CD4-positive, alpha-beta T cell (primary cell): ENCODE measurements around the gene LAMA3. TPM values are rescaled to one million over a fixed set of nuclear protein-coding genes. Genes with fewer than 3 reads are reported as not detected.

Source experiments
- ATAC-seq: fragments of 200-7000 bp; cut with Tn5 transposase; one replicate; pipeline ENCODE4 v1.10.0; 2022; ENCODE audit warnings: mild to moderate bottlenecking; ENCODE audit not compliant: poor library complexity
- CTCF ChIA-PET: fragments of 350-600 bp; sonication (Branson Sonifier 250); formaldehyde crosslinking; loops from one replicate; lab custom pipeline; 2021; ENCODE audit warnings: antibody characterized with exemption, inconsistent platforms; lab: Charles Lee
- POLR2A ChIA-PET: fragments of 350-600 bp; sonication (Branson Sonifier 250); formaldehyde crosslinking; loops from one replicate; lab custom pipeline; 2021; ENCODE audit warnings: antibody characterized with exemption, inconsistent platforms; lab: Charles Lee
- DNase-seq, 14 experiments: peaks; one replicate each; pipeline ENCODE4 v3.0.0-alpha.2; 2013 to 2020; ENCODE audit warnings: mixed read lengths in 2 of 14
- H3K27ac ChIP-seq, 2 donors: one replicate each; pipeline versions ENCODE4 v1.5.1 to v1.7.0; 2013; ENCODE audit warnings: low read length in 2 of 2, low read depth in 1 of 2, mild to moderate bottlenecking in 1 of 2
- H3K27me3 ChIP-seq, 2 experiments: 1 replicate in 1 of 2; 2 replicates in 1 of 2; pipeline versions ENCODE4 v1.6.1 to v1.7.0; 2013; ENCODE audit warnings: low read length in 2 of 2, control low read depth in 1 of 2, mild to moderate bottlenecking in 1 of 2, moderate library complexity in 1 of 2; ENCODE audit not compliant: insufficient read depth in 2 of 2, control insufficient read depth in 1 of 2
- H3K36me3 ChIP-seq: one replicate; pipeline ENCODE4 v1.6.1; 2013; ENCODE audit warnings: low read length, control low read depth; ENCODE audit not compliant: insufficient read depth
- H3K4me1 ChIP-seq: one replicate; pipeline ENCODE4 v1.6.1; 2013; ENCODE audit warnings: low read length, control low read depth; ENCODE audit not compliant: insufficient read depth
- H3K4me3 ChIP-seq: one replicate; pipeline ENCODE4 v1.5.1; 2013; ENCODE audit warnings: mild to moderate bottlenecking, low read length, moderate library complexity
- H3K9me3 ChIP-seq, 2 experiments: 1 replicate in 1 of 2; 2 replicates in 1 of 2; pipeline versions ENCODE4 v1.6.1 to v1.7.0; 2013; ENCODE audit warnings: low read length in 2 of 2, mild to moderate bottlenecking in 2 of 2, control low read depth in 1 of 2, moderate library complexity in 1 of 2; ENCODE audit not compliant: control insufficient read depth in 1 of 2, insufficient read depth in 1 of 2
- H3K27ac Mint-ChIP-seq: one replicate; pipeline ENCODE4 v1.8.0; 2020; ENCODE audit warnings: mixed read lengths
- H3K27me3 Mint-ChIP-seq: one replicate; pipeline ENCODE4 v1.8.0; 2021; ENCODE audit warnings: mixed read lengths
- H3K36me3 Mint-ChIP-seq: one replicate; pipeline ENCODE4 v1.8.0; 2021; ENCODE audit warnings: low read depth, mixed read lengths
- H3K4me1 Mint-ChIP-seq: one replicate; pipeline ENCODE4 v1.8.0; 2021; ENCODE audit warnings: low read depth, mixed read lengths
- H3K4me3 Mint-ChIP-seq: one replicate; pipeline ENCODE4 v1.8.0; 2020; ENCODE audit warnings: mild to moderate bottlenecking, mixed read lengths
- H3K9me3 Mint-ChIP-seq: one replicate; pipeline ENCODE4 v1.8.0; 2020; ENCODE audit warnings: mixed read lengths
- intact Hi-C, 2 experiments: fragments of 100-400 bp; cut with DNase I in 1 of 2; cut with micrococcal nuclease in 1 of 2; formaldehyde crosslinking; loops; one replicate each; pipeline versions ENCODE4 v1.15.1 to v1.9.0; 2023 to 2025; cut with DNase I, micrococcal nuclease
- total RNA-seq, 174 experiments: library from RNA in 2 of 174; stranded (reverse) in 2 of 174; gene quantifications; one replicate each; pipeline ENCODE4 v1.2.3 and lab custom pipeline; 2021 to 2026
- TF ChIP-seq, protein P1 (sequence below): fragments of 200-600 bp; IDR thresholded peaks from one replicate; pipeline ENCODE4 v1.8.0; 2022; ENCODE audit warnings: antibody characterized with exemption, mild to moderate bottlenecking

LAMA3 gene
- total RNA-seq, 2 experiments from 2014 or later = 0.19 TPM; not detected in 1

DNA sequence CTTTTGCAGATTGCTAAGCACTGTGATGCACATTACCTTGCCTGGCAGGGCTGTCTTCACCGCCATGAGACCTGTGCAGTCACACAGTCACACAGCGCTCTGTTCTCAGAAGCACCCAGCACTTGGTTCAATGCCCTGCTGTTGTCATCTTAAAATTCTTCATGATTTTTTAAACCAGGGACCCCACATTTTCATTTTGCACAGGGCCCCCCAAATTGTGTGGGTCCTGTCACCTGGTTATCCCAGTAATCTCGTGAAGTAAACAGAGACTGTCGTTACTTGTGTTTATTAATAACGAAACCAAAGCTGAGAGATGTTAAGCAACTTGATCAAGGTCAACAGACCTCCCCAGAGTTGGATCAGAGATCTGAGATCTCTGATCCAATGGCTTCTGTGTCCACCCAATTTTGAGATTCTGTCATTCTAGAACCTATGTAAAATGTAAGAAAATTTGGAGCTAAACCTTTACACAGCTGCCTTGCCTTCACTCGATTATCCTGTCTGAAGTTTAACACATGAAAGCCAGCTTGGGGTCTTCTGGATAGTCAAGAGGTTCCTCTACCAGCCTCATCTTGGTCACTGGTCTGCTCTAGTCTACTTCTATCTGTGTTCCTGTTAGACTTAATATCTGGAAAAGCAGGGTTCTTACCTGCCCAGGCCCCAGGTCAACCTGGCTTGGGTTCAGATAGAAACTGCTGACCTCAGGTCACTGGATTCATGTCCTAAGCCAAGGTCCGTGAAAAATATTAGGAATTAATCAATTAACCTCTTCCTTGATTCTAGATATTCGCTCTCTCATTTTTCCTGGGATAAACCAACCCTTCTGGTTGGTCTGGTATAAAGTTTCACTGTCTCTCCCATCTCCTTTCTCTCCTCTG is 311.6 kb downstream of the LAMA3 start:
- TF ChIP-seq, protein P1, sequence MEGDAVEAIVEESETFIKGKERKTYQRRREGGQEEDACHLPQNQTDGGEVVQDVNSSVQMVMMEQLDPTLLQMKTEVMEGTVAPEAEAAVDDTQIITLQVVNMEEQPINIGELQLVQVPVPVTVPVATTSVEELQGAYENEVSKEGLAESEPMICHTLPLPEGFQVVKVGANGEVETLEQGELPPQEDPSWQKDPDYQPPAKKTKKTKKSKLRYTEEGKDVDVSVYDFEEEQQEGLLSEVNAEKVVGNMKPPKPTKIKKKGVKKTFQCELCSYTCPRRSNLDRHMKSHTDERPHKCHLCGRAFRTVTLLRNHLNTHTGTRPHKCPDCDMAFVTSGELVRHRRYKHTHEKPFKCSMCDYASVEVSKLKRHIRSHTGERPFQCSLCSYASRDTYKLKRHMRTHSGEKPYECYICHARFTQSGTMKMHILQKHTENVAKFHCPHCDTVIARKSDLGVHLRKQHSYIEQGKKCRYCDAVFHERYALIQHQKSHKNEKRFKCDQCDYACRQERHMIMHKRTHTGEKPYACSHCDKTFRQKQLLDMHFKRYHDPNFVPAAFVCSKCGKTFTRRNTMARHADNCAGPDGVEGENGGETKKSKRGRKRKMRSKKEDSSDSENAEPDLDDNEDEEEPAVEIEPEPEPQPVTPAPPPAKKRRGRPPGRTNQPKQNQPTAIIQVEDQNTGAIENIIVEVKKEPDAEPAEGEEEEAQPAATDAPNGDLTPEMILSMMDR = no peak
- Histone ChIP-seq H3K36me3 (no peaks in the 10 kb centered on the region), H3K27ac (peak overlapping the region; percentile 25 to 39), H3K4me3 (peak overlapping the region; percentile 25), H3K27me3 (no peaks in the 10 kb centered on the region), H3K9me3 (no peaks in the 10 kb centered on the region), H3K4me1 (peaks cover 97% of the 10 kb centered on the region)
- ChIA-PET CTCF (interaction anchor here (0.6 to 1.1 kb wide), 4 partner anchors 54 to 133 kb away, joined by 3 to 4 read pairs (median 3); no protein-coding TSS in a partner anchor), POLR2A (interaction anchor here (0.8 to 4.1 kb wide), 6 partner anchors 8 to 35 kb away, joined by 3 to 13 read pairs (median 3); partner anchors contain the start of gene TTC39C)
- H3K27me3 Mint-ChIP-seq = no peaks in the 10 kb centered on the region
- H3K27ac Mint-ChIP-seq = peak overlapping the region; percentile 77
- intact Hi-C loops = loop anchor here in 1 of 2 experiments (5.0 kb wide), 1 partner anchor 179 kb away; no protein-coding TSS in a partner anchor
- no peaks in the 10 kb centered on the region for H3K36me3 Mint-ChIP-seq
- DNase-seq (peak in 3 of 14 experiments; percentile 51 to 60 (median 53)), ATAC-seq (peak; percentile 56)
- H3K9me3 Mint-ChIP-seq = no peaks in the 10 kb centered on the region
- peaks cover 70% of the 10 kb centered on the region for H3K4me1 Mint-ChIP-seq
- peak overlapping the region; percentile 65 for H3K4me3 Mint-ChIP-seq

GRCh38 chr18:24002479-24002878 is 313.2 kb downstream of the LAMA3 start:
- no peak for ATAC-seq
- H3K36me3 ChIP-seq = no peaks in the 10 kb centered on the region
- peak in 2 of 14 experiments; percentile 50 to 54 for DNase-seq
- Mint-ChIP-seq H3K36me3 (no peaks in the 10 kb centered on the region), H3K9me3 (no peaks in the 10 kb centered on the region), H3K27ac (peak overlapping the region; percentile 77), H3K4me1 (peaks cover 70% of the 10 kb centered on the region), H3K4me3 (peak overlapping the region; percentile 37), H3K27me3 (no peaks in the 10 kb centered on the region)
- TF ChIP-seq, protein P1 = no peak
- CTCF ChIA-PET = no interaction called here
- H3K9me3 ChIP-seq = no peaks in the 10 kb centered on the region
- POLR2A ChIA-PET = interaction anchor here (1.0 kb wide), 1 partner anchor 11 kb away, joined by 4 read pairs; the partner anchor contains the start of gene TTC39C
- H3K27me3 ChIP-seq = no peaks in the 10 kb centered on the region
- intact Hi-C loops = loop anchor here in 1 of 2 experiments (2.0 to 5.0 kb wide), 2 partner anchors 180 to 380 kb away; no protein-coding TSS in a partner anchor
- peaks cover 94% of the 10 kb centered on the region for H3K4me1 ChIP-seq
- no peak overlapping the region for H3K4me3 ChIP-seq
- H3K27ac ChIP-seq = peak overlapping the region in 1 of 2 donors; percentile 70

GRCh38 chr18:24003288-24003687 is 314.0 kb downstream of the LAMA3 start:
- Mint-ChIP-seq H3K27ac (peak overlapping the region; percentile 77), H3K36me3 (no peaks in the 10 kb centered on the region), H3K4me3 (no peak overlapping the region), H3K9me3 (no peaks in the 10 kb centered on the region), H3K4me1 (peaks cover 75% of the 10 kb centered on the region), H3K27me3 (no peaks in the 10 kb centered on the region)
- Histone ChIP-seq H3K27ac (peak overlapping the region in 1 of 2 donors; percentile 70), H3K36me3 (no peaks in the 10 kb centered on the region), H3K27me3 (no peaks in the 10 kb centered on the region), H3K9me3 (no peaks in the 10 kb centered on the region), H3K4me1 (peaks cover 92% of the 10 kb centered on the region), H3K4me3 (no peak overlapping the region)
- TF ChIP-seq, protein P1 = no peak
- DNase-seq (no peak), ATAC-seq (no peak)
- ChIA-PET POLR2A (interaction anchor here (1.0 kb wide), 1 partner anchor 11 kb away, joined by 4 read pairs; the partner anchor contains the start of gene TTC39C), CTCF (interaction anchor here (0.7 kb wide), 1 partner anchor 85 kb away, joined by 3 read pairs; no protein-coding TSS in a partner anchor)
- intact Hi-C loops = loop anchor here in 1 of 2 experiments (2.0 to 5.0 kb wide), 2 partner anchors 181 to 380 kb away; no protein-coding TSS in a partner anchor
